GM10248 (cell line): ENCODE results near the gene POLR2H.
"Not testable (repeated sequence)": the region's sequence is repeated elsewhere in the genome, so short reads cannot be mapped to it uniquely, and the experiment has no call there.

Experiments
- CTCF ChIA-PET: fragments of 300-600 bp; sonication (Branson Sonifier 250); formaldehyde crosslinking; extraction: SDS; loops from one replicate; lab custom pipeline; 2021; ENCODE audit warnings: antibody characterized with exemption; lab: Yijun Ruan, JAX
- POLR2A ChIA-PET: fragments of 350-650 bp; sonication (Branson Sonifier 250); formaldehyde crosslinking; extraction: SDS; loops from one replicate; lab custom pipeline; 2020; ENCODE audit warnings: antibody characterized with exemption; lab: Yijun Ruan, JAX
- DNase-seq: peaks from one replicate; pipeline ENCODE4 v3.0.0; 2012; ENCODE audit errors: extremely low spot score
- TF ChIP-seq, protein P1 (sequence below): IDR thresholded peaks from 2 replicates; pipeline ENCODE4 v1.5.1; 2012; ENCODE audit warnings: mild to moderate bottlenecking, low read depth; ENCODE audit errors: extremely low read depth, missing control alignments, control extremely low read depth

POLR2H gene

DNA sequence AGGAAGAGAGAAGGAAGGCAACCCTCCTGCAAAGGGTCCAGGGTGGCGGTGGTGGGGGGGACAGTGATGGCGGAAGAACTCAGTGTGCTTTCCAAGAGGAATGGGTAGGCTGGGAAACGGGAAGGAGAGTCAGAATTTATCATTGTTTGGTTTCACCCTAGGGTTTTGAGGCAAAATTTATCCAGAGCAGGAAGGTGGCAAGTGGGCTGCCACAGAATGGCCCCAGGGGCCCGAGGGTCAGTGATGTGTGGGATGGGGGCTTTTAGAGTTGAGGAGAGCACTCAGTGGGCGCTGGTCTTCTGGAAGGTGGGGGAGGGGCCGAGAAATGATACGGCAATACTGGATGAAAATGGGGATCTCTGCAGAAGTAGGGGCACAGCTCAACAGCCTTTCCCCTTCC, 23.5 kb upstream of the POLR2H start:
- no peak for DNase-seq
- CTCF ChIA-PET: interaction anchor here (1.0 to 3.2 kb wide), 5 partner anchors 8 to 176 kb away, joined by 3 to 15 read pairs (median 4); partner anchors contain the start of genes CLCN2 and POLR2H
- POLR2A ChIA-PET: interaction anchor here (1.4 kb wide), 1 partner anchor 11 kb away, joined by 3 read pairs; no protein-coding TSS in a partner anchor
- TF ChIP-seq, protein P1, sequence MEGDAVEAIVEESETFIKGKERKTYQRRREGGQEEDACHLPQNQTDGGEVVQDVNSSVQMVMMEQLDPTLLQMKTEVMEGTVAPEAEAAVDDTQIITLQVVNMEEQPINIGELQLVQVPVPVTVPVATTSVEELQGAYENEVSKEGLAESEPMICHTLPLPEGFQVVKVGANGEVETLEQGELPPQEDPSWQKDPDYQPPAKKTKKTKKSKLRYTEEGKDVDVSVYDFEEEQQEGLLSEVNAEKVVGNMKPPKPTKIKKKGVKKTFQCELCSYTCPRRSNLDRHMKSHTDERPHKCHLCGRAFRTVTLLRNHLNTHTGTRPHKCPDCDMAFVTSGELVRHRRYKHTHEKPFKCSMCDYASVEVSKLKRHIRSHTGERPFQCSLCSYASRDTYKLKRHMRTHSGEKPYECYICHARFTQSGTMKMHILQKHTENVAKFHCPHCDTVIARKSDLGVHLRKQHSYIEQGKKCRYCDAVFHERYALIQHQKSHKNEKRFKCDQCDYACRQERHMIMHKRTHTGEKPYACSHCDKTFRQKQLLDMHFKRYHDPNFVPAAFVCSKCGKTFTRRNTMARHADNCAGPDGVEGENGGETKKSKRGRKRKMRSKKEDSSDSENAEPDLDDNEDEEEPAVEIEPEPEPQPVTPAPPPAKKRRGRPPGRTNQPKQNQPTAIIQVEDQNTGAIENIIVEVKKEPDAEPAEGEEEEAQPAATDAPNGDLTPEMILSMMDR: no peak

DNA sequence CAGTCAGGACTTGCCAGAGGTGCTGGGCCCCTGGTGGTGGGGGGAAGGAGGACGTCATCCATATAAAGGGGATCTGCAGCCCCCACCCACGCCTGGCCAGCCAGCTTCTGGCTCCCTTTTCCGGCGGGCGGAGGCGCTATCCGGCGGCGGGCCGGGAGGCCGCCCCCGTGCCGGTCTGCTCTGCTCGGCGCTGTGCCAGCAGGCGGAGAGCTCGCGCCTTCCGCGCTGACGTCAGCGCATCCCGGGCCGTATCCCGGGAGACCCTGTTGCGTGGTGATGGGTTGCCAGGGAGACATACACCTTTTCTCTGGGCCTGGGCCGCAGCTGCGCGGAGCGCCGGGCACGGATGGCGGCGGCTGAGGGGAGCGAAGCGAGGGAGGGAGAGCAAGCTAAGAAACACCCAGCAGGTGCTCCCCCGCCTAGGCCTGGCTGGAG, 23.0 kb upstream of the POLR2H start:
- TF ChIP-seq, protein P1: no peak
- CTCF ChIA-PET: interaction anchor here (1.2 to 3.2 kb wide), 3 partner anchors 16 to 25 kb away, joined by 3 to 15 read pairs (median 7); partner anchors contain the start of genes CLCN2 and POLR2H
- POLR2A ChIA-PET: interaction anchor here (1.3 to 1.4 kb wide), 2 partner anchors 11 to 12 kb away, joined by 3 to 4 read pairs; no protein-coding TSS in a partner anchor
- no peak for DNase-seq

DNA sequence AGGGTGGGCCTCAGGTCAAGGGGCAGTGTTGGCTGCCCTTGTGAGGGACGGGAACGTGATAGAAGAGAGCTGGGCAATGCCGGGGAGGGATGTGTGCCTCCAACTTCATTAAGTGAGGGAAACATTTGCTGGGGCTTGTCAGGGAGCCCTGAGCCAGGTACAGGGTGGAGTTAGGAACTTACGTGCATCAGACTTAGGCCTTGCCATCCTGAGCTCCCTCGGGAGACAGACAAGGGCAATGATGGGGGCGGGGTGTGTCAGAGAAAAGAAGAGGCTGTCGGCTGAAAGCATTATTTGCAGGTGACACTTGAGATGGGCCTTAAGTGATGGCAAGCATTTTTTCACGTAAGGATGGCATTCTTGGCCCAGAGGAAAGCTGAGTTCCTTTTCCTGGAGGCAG, 22.5 kb upstream of the POLR2H start:
- ChIA-PET POLR2A (interaction anchor here (1.3 kb wide), 1 partner anchor 12 kb away, joined by 4 read pairs; no protein-coding TSS in a partner anchor), CTCF (interaction anchor here (1.2 to 3.2 kb wide), 2 partner anchors 16 to 25 kb away, joined by 3 to 15 read pairs; no protein-coding TSS in a partner anchor)
- no peak for DNase-seq
- TF ChIP-seq, protein P1: no peak

DNA sequence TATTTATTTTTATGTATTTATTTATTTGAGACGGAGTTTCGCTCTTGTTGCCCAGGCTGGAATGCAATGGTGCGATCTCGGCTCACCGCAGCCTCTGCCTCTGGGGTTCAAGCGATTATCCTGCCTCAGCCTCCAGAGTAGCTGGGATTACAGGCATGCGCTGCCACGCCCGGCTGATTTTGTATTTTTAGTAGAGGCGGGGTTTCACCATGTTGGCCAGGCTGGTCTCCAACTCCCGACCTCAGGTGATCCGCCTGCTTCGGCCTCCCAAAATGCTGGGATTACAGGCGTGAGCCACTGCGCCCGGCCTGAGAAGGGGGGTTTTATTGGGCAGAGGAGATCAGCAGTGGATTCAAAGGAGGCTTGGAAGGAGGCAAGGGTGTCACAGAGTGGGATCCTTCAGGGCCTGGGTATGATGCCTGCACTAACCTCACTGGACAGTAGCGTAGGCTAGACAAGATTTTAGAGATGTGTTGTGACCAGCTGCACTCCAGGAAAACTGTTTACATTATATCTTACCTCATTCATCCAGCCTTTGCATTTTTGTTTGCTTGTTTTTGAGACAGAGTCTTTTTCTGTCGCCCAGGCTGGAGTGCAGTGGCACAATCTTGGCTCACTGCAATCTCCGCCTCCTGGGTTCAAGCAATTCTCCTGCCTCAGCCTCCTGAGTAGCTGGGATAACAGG, 21.9 kb upstream of the POLR2H start:
- ChIA-PET POLR2A (interaction anchor here (1.3 kb wide), 1 partner anchor 11 kb away, joined by 4 read pairs; no protein-coding TSS in a partner anchor), CTCF (interaction anchor here (1.2 to 3.2 kb wide), 3 partner anchors 14 to 24 kb away, joined by 3 to 15 read pairs (median 11); no protein-coding TSS in a partner anchor)
- DNase-seq: not testable (repeated sequence)

DNA sequence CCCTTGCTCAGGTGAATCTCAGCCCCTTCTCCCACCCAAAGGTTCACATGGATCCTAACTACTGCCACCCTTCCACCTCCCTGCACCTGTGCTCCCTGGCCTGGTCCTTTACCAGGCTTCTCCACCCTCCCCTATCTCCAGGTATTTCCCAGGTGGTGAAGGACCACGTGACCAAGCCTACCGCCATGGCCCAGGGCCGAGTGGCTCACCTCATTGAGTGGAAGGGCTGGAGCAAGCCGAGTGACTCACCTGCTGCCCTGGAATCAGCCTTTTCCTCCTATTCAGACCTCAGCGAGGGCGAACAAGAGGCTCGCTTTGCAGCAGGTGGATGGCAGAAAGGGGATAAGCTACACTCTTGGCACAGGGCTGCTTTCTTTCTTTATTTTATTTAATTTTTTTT, 19.6 kb upstream of the POLR2H start:
- ChIA-PET CTCF (interaction anchor here (1.3 to 3.0 kb wide), 2 partner anchors 12 to 27 kb away, joined by 4 to 11 read pairs; no protein-coding TSS in a partner anchor), POLR2A (interaction anchor here (1.1 kb wide), 1 partner anchor 20 kb away, joined by 3 read pairs; no protein-coding TSS in a partner anchor)
- DNase-seq: no peak
- TF ChIP-seq, protein P1: no peak

DNA sequence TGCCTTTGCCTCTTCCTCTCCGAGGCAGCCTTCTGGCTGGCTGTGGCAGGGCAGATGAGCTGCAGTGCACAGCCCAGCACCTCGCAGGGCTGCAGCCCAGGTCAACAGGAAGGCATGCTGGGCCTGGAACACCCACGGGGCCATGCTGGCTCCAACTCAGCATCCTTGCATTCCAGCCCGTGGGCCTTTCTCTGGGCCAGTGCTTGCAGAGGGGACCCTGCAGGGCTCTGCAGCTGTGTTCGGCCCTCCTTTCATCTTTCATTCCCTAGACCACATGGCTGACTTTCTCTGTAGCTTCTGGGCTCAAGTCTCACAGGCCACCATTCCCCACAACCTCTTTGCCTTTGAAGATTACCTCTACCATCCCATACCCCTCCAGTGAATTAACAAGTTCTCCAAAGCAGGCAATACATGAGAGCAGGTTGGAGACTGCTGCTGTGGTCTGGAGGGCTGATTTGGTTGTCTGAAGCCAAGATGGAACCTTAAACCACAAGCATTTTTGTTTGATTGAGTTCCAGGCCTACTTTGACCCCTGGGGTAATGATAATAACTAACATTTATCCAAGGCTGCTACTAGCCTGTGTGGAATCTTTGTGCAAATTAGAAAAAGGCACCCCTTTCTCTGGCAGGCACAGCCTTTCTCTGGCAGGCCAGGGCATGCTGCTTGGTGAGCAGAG, 18.2 kb upstream of the POLR2H start:
- TF ChIP-seq, protein P1: no peak
- DNase-seq: no peak
- CTCF ChIA-PET: interaction anchor here (1.2 to 1.3 kb wide), 2 partner anchors 10 to 25 kb away, joined by 3 to 4 read pairs; no protein-coding TSS in a partner anchor
- POLR2A ChIA-PET: interaction anchor here (1.1 kb wide), 1 partner anchor 22 kb away, joined by 3 read pairs; no protein-coding TSS in a partner anchor
